Activated B cell treated with CpG ODN at 0.5 μM for 24 hours (primary cell): ENCODE data around the gene NAV1. TPM values are rescaled to one million over a fixed set of nuclear protein-coding genes. Genes with fewer than 3 reads are reported as not detected.

ENCODE experiments used
- ATAC-seq: fragments of 200-7000 bp; cut with Tn5 transposase; one replicate; pipeline ENCODE4 v1.10.0; 2021; ENCODE audit warnings: low read depth, mild to moderate bottlenecking, moderate library complexity
- CTCF ChIA-PET: fragments of 350-600 bp; sonication (Branson Sonifier 250); formaldehyde crosslinking; loops from one replicate; lab custom pipeline; 2021; ENCODE audit warnings: antibody characterized with exemption; lab: Charles Lee
- POLR2A ChIA-PET: fragments of 350-600 bp; sonication (Branson Sonifier 250); formaldehyde crosslinking; loops from one replicate; lab custom pipeline; 2021; ENCODE audit warnings: antibody characterized with exemption; lab: Charles Lee
- DNase-seq: peaks from one replicate; pipeline ENCODE4 v3.0.0; 2022
- H3K27ac Mint-ChIP-seq: one replicate; pipeline ENCODE4 v1.8.0; 2020; ENCODE audit warnings: mixed read lengths
- H3K27me3 Mint-ChIP-seq: one replicate; pipeline ENCODE4 v1.8.0; 2021; ENCODE audit warnings: mixed read lengths
- H3K36me3 Mint-ChIP-seq: one replicate; pipeline ENCODE4 v1.8.0; 2021; ENCODE audit warnings: low read depth, mixed read lengths
- H3K4me1 Mint-ChIP-seq: one replicate; pipeline ENCODE4 v1.8.0; 2021; ENCODE audit warnings: mixed read lengths
- H3K4me3 Mint-ChIP-seq: one replicate; pipeline ENCODE4 v1.8.0; 2020; ENCODE audit warnings: mild to moderate bottlenecking, mixed read lengths
- H3K9me3 Mint-ChIP-seq: one replicate; pipeline ENCODE4 v1.8.0; 2020; ENCODE audit warnings: mixed read lengths
- intact Hi-C: fragments of 100-400 bp; cut with micrococcal nuclease; formaldehyde crosslinking; loops from one replicate; pipeline ENCODE4 v1.15.1; 2024
- total RNA-seq: library from RNA; stranded (reverse); gene quantifications from 2 replicates; pipeline ENCODE4 v1.2.3, GENCODE V29; 2022
- TF ChIP-seq, protein P1 (sequence below): fragments of 200-600 bp; IDR thresholded peaks from one replicate; pipeline ENCODE4 v1.8.0; 2022; ENCODE audit warnings: antibody characterized with exemption, mild to moderate bottlenecking

The NAV1 gene
- total RNA-seq, 1 donor from 2014 or later, result 2.0 TPM

GRCh38 chr1:201507360-201507675 is 31.6 kb upstream of the NAV1 start:
- DNase-seq, result no peak
- ChIA-PET CTCF (interaction anchor here (2.2 to 7.8 kb wide), 2 partner anchors 8 to 25 kb away, joined by 6 to 51 read pairs; no protein-coding TSS in a partner anchor), POLR2A (interaction anchor here (0.6 to 1.8 kb wide), 2 partner anchors 26 to 717 kb away, joined by 7 to 8 read pairs; no protein-coding TSS in a partner anchor)
- TF ChIP-seq, protein P1, sequence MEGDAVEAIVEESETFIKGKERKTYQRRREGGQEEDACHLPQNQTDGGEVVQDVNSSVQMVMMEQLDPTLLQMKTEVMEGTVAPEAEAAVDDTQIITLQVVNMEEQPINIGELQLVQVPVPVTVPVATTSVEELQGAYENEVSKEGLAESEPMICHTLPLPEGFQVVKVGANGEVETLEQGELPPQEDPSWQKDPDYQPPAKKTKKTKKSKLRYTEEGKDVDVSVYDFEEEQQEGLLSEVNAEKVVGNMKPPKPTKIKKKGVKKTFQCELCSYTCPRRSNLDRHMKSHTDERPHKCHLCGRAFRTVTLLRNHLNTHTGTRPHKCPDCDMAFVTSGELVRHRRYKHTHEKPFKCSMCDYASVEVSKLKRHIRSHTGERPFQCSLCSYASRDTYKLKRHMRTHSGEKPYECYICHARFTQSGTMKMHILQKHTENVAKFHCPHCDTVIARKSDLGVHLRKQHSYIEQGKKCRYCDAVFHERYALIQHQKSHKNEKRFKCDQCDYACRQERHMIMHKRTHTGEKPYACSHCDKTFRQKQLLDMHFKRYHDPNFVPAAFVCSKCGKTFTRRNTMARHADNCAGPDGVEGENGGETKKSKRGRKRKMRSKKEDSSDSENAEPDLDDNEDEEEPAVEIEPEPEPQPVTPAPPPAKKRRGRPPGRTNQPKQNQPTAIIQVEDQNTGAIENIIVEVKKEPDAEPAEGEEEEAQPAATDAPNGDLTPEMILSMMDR, result no peak
- Mint-ChIP-seq H3K27ac (peak overlapping the region; percentile 76), H3K4me3 (peak overlapping the region; percentile 88), H3K27me3 (no peaks in the 10 kb centered on the region), H3K9me3 (no peaks in the 10 kb centered on the region), H3K4me1 (peaks cover 34% of the 10 kb centered on the region), H3K36me3 (peaks cover 6% of the 10 kb centered on the region)
- ATAC-seq, result no peak
- intact Hi-C loops, result loop anchor here (1.0 to 10.0 kb wide), 2 partner anchors 27 to 483 kb away; partner anchors contain the start of gene KIF21B

GRCh38 chr1:201508809-201509208 is 30.1 kb upstream of the NAV1 start:
- H3K4me3 Mint-ChIP-seq, result no peak overlapping the region
- no peak for ATAC-seq
- intact Hi-C loops, result loop anchor here (10.0 kb wide), 1 partner anchor 484 kb away; the partner anchor contains the start of gene KIF21B
- ChIA-PET POLR2A (no interaction called here), CTCF (interaction anchor here (3.3 kb wide), 1 partner anchor 27 kb away, joined by 30 read pairs; no protein-coding TSS in a partner anchor)
- no peak for DNase-seq
- peaks cover 36% of the 10 kb centered on the region for H3K4me1 Mint-ChIP-seq
- TF ChIP-seq, protein P1, result no peak
- H3K27ac Mint-ChIP-seq, result no peak overlapping the region
- no peaks in the 10 kb centered on the region for H3K27me3 Mint-ChIP-seq
- peaks cover 2% of the 10 kb centered on the region for H3K36me3 Mint-ChIP-seq
- no peaks in the 10 kb centered on the region for H3K9me3 Mint-ChIP-seq

- Mint-ChIP-seq H3K9me3 (no peaks in the 10 kb centered on the region), H3K4me1 (peaks cover 36% of the 10 kb centered on the region), H3K36me3 (peaks cover 2% of the 10 kb centered on the region), H3K27me3 (no peaks in the 10 kb centered on the region), H3K27ac (no peak overlapping the region), H3K4me3 (no peak overlapping the region)
- ATAC-seq (no peak), DNase-seq (no peak)
- TF ChIP-seq, protein P1, result no peak
- intact Hi-C loops, result loop anchor here (10.0 kb wide), 1 partner anchor 485 kb away; the partner anchor contains the start of gene KIF21B
- ChIA-PET POLR2A (no interaction called here), CTCF (interaction anchor here (1.7 to 3.3 kb wide), 2 partner anchors 9 to 28 kb away, joined by 5 to 30 read pairs; no protein-coding TSS in a partner anchor)
Observed at GRCh38 chr1:201509601-201510374, 29.1 kb upstream of the NAV1 start.

- DNase-seq (no peak), ATAC-seq (no peak)
- Mint-ChIP-seq H3K4me1 (peaks cover 28% of the 10 kb centered on the region), H3K4me3 (no peak overlapping the region), H3K36me3 (peaks cover 4% of the 10 kb centered on the region), H3K27ac (no peak overlapping the region), H3K9me3 (no peaks in the 10 kb centered on the region), H3K27me3 (no peaks in the 10 kb centered on the region)
- intact Hi-C loops, result no loop called here
- ChIA-PET CTCF (interaction anchor here (1.7 to 3.3 kb wide), 3 partner anchors 10 to 29 kb away, joined by 5 to 47 read pairs (median 30); no protein-coding TSS in a partner anchor), POLR2A (no interaction called here)
- TF ChIP-seq, protein P1, result no peak
Observed at GRCh38 chr1:201510734-201511133, 28.2 kb upstream of the NAV1 start.

GRCh38 chr1:201511396-201511940 is 27.5 kb upstream of the NAV1 start:
- Mint-ChIP-seq H3K27me3 (no peaks in the 10 kb centered on the region), H3K4me3 (no peak overlapping the region), H3K27ac (no peak overlapping the region), H3K36me3 (peaks cover 4% of the 10 kb centered on the region), H3K4me1 (peaks cover 21% of the 10 kb centered on the region), H3K9me3 (no peaks in the 10 kb centered on the region)
- DNase-seq, result no peak
- intact Hi-C loops, result no loop called here
- ChIA-PET POLR2A (interaction anchor here (0.7 to 1.9 kb wide), 2 partner anchors 24 to 30 kb away, joined by 8 to 16 read pairs; no protein-coding TSS in a partner anchor), CTCF (interaction anchor here (1.2 to 5.6 kb wide), 8 partner anchors 8 to 76 kb away, joined by 3 to 219 read pairs (median 20); no protein-coding TSS in a partner anchor)
- no peak for ATAC-seq
- TF ChIP-seq, protein P1, result no peak
